ENCODE measurements around the gene DNAH17. TPM values are rescaled to one million over a fixed set of nuclear protein-coding genes. Genes with fewer than 3 reads are reported as not detected.

The DNAH17 gene
- total RNA-seq, 1 donor from 2014 or later, result not detected

- intact Hi-C loops (cut with DNase I), result no loop called here
- DNase-seq (no peak), ATAC-seq (ENCODE audit: poor library complexity) (no peak)
Measured at GRCh38 chr17:78559749-78560368, 17.3 kb downstream of the DNAH17 start.

- no peak for ATAC-seq (ENCODE audit: poor library complexity)
- intact Hi-C loops (cut with DNase I), result no loop called here
- no peak for DNase-seq
Measured at GRCh38 chr17:78558989-78559388, 18.2 kb downstream of the DNAH17 start.

- intact Hi-C loops (cut with DNase I), result no loop called here
- DNase-seq (no peak), ATAC-seq (ENCODE audit: poor library complexity) (no peak)
Measured at GRCh38 chr17:78558181-78558850, 18.9 kb downstream of the DNAH17 start.

- no peak for ATAC-seq (ENCODE audit: poor library complexity)
- no peak for DNase-seq
- intact Hi-C loops (cut with DNase I), result no loop called here
Measured at GRCh38 chr17:78557598-78558039, 19.6 kb downstream of the DNAH17 start.

GRCh38 chr17:78556812-78557211 lies 20.4 kb downstream of the DNAH17 start:
- intact Hi-C loops (cut with DNase I), result no loop called here
- DNase-seq (no peak), ATAC-seq (ENCODE audit: poor library complexity) (no peak)

- intact Hi-C loops (cut with DNase I), result no loop called here
- ATAC-seq (ENCODE audit: poor library complexity) (no peak), DNase-seq (no peak)
Measured at GRCh38 chr17:78555746-78556401, 21.3 kb downstream of the DNAH17 start.

- intact Hi-C loops (cut with DNase I), result no loop called here
- DNase-seq, result no peak
- ATAC-seq (ENCODE audit: poor library complexity), result no peak
Measured at GRCh38 chr17:78550464-78550863, 26.7 kb downstream of the DNAH17 start.

GRCh38 chr17:78548725-78549124 lies 28.5 kb downstream of the DNAH17 start:
- ATAC-seq (ENCODE audit: poor library complexity), result no peak
- intact Hi-C loops (cut with DNase I), result no loop called here
- no peak for DNase-seq

- ATAC-seq (ENCODE audit: poor library complexity) (no peak), DNase-seq (no peak)
- intact Hi-C loops (cut with DNase I), result no loop called here
Measured at GRCh38 chr17:78547035-78547434, 30.2 kb downstream of the DNAH17 start.

GRCh38 chr17:78546476-78546875 lies 30.7 kb downstream of the DNAH17 start:
- no peak for DNase-seq
- intact Hi-C loops (cut with DNase I), result no loop called here
- ATAC-seq (ENCODE audit: poor library complexity), result no peak

- ATAC-seq (ENCODE audit: poor library complexity) (no peak), DNase-seq (no peak)
- intact Hi-C loops (cut with DNase I), result no loop called here
Measured at GRCh38 chr17:78544881-78545755, 32.1 kb downstream of the DNAH17 start.

GRCh38 chr17:78541488-78542206 lies 35.5 kb downstream of the DNAH17 start:
- ATAC-seq (ENCODE audit: poor library complexity) (no peak), DNase-seq (no peak)
- intact Hi-C loops (cut with DNase I), result no loop called here

- intact Hi-C loops (cut with DNase I), result no loop called here
- ATAC-seq (ENCODE audit: poor library complexity) (no peak), DNase-seq (no peak)
Measured at GRCh38 chr17:78539781-78540180, 37.4 kb downstream of the DNAH17 start.

GRCh38 chr17:78538033-78538776 lies 39.0 kb downstream of the DNAH17 start:
- DNase-seq (no peak), ATAC-seq (ENCODE audit: poor library complexity) (no peak)
- intact Hi-C loops (cut with DNase I), result no loop called here

- DNase-seq (no peak), ATAC-seq (ENCODE audit: poor library complexity) (no peak)
- intact Hi-C loops (cut with DNase I), result no loop called here
Measured at GRCh38 chr17:78537217-78537860, 39.9 kb downstream of the DNAH17 start.

GRCh38 chr17:78535273-78536197 lies 41.7 kb downstream of the DNAH17 start:
- intact Hi-C loops (cut with DNase I), result no loop called here
- DNase-seq (no peak), ATAC-seq (ENCODE audit: poor library complexity) (no peak)

Measured in Right ventricle myocardium superior (tissue), 1 donor.